Measurements from ENCODE around the gene SERPING1. TPM values are rescaled to one million over a fixed set of nuclear protein-coding genes. Genes with fewer than 3 reads are reported as not detected.
"Not testable (repeated sequence)": the region's sequence is repeated elsewhere in the genome, so short reads cannot be mapped to it uniquely, and the experiment has no call there.

Gene SERPING1
- total RNA-seq, 1 donor from 2014 or later, result 74.7 TPM

GRCh38 chr11:57651408-57651807 is 53.9 kb downstream of the SERPING1 start:
- no peaks in the 10 kb centered on the region for H3K36me3 Mint-ChIP-seq
- no peaks in the 10 kb centered on the region for H3K9me3 Mint-ChIP-seq
- no peak for DNase-seq (ENCODE audit: extremely low spot score, unreplicated experiment)
- H3K4me1 Mint-ChIP-seq (ENCODE audit: unreplicated experiment), result peaks cover 44% of the 10 kb centered on the region
- no peak overlapping the region for H3K4me3 Mint-ChIP-seq
- no peak for TF ChIP-seq CTCF (conservative IDR thresholded peaks at IDR 0.05)
- peaks cover 57% of the 10 kb centered on the region for H3K27me3 Mint-ChIP-seq
- H3K27ac Mint-ChIP-seq, result no peak overlapping the region

- H3K36me3 Mint-ChIP-seq; H3K27ac Mint-ChIP-seq; H3K9me3 Mint-ChIP-seq; DNase-seq (ENCODE audit: extremely low spot score, unreplicated experiment); H3K4me3 Mint-ChIP-seq: not testable (repeated sequence)
- peaks cover 44% of the 10 kb centered on the region for H3K4me1 Mint-ChIP-seq (ENCODE audit: unreplicated experiment)
- H3K27me3 Mint-ChIP-seq, result peaks cover 49% of the 10 kb centered on the region
Measured at GRCh38 chr11:57652230-57652629, 54.7 kb downstream of the SERPING1 start.

- no peak for DNase-seq (ENCODE audit: extremely low spot score, unreplicated experiment)
- Mint-ChIP-seq H3K9me3 (no peaks in the 10 kb centered on the region), H3K27ac (peak overlapping the region; percentile 28), H3K4me3 (no peak overlapping the region), H3K27me3 (peaks cover 45% of the 10 kb centered on the region), H3K36me3 (peaks cover 2% of the 10 kb centered on the region), H3K4me1 (ENCODE audit: unreplicated experiment) (peaks cover 45% of the 10 kb centered on the region)
- TF ChIP-seq CTCF (conservative IDR thresholded peaks at IDR 0.05), result no peak
Measured at GRCh38 chr11:57652662-57653061, 55.2 kb downstream of the SERPING1 start.

GRCh38 chr11:57653163-57653562 is 55.7 kb downstream of the SERPING1 start:
- H3K36me3 Mint-ChIP-seq, result peaks cover 3% of the 10 kb centered on the region
- no peaks in the 10 kb centered on the region for H3K9me3 Mint-ChIP-seq
- H3K27ac Mint-ChIP-seq, result peak overlapping the region; percentile 28
- no peak for DNase-seq (ENCODE audit: extremely low spot score, unreplicated experiment)
- peaks cover 45% of the 10 kb centered on the region for H3K4me1 Mint-ChIP-seq (ENCODE audit: unreplicated experiment)
- H3K4me3 Mint-ChIP-seq, result no peak overlapping the region
- TF ChIP-seq CTCF (conservative IDR thresholded peaks at IDR 0.05), result no peak
- H3K27me3 Mint-ChIP-seq, result peaks cover 40% of the 10 kb centered on the region

- no peak for TF ChIP-seq CTCF (conservative IDR thresholded peaks at IDR 0.05)
- no peaks in the 10 kb centered on the region for H3K9me3 Mint-ChIP-seq
- peak overlapping the region; percentile 92 for H3K27ac Mint-ChIP-seq
- no peak for DNase-seq (ENCODE audit: extremely low spot score, unreplicated experiment)
- H3K4me1 Mint-ChIP-seq (ENCODE audit: unreplicated experiment), result peaks cover 25% of the 10 kb centered on the region
- H3K27me3 Mint-ChIP-seq, result peaks cover 6% of the 10 kb centered on the region
- H3K4me3 Mint-ChIP-seq, result peak overlapping the region; percentile 99
- H3K36me3 Mint-ChIP-seq, result peaks cover 3% of the 10 kb centered on the region
Measured at GRCh38 chr11:57656885-57657193, 59.4 kb downstream of the SERPING1 start.

- DNase-seq (ENCODE audit: extremely low spot score, unreplicated experiment), result peak; percentile 98
- no peak for TF ChIP-seq CTCF (conservative IDR thresholded peaks at IDR 0.05)
- Mint-ChIP-seq H3K36me3 (peaks cover 6% of the 10 kb centered on the region), H3K27ac (peak within 1 kb of the TSS; percentile 92), H3K4me1 (ENCODE audit: unreplicated experiment) (peaks cover 25% of the 10 kb centered on the region), H3K4me3 (peak within 1 kb of the TSS; percentile 99), H3K27me3 (peaks cover 5% of the 10 kb centered on the region), H3K9me3 (no peaks in the 10 kb centered on the region)
Measured at GRCh38 chr11:57657194-57658022, 59.9 kb downstream of the SERPING1 start, which contains the start of gene CLP1. Gene CLP1 (plus strand): TSS chr11:57657762. CDS start chr11:57659477, 1,715 bp downstream.
